HUES48 (cell line): ENCODE data around the gene CFB.
A peak's percentile ranks its signal among the peaks of the same experiment; 100 is the strongest.

Experiments used
- H3K27ac ChIP-seq: one replicate; pipeline ENCODE4 v1.7.0; 2013; ENCODE audit warnings: low read depth, low read length, inconsistent platforms
- H3K27me3 ChIP-seq: 2 replicates; pipeline ENCODE4 v1.6.1; 2013; ENCODE audit warnings: mild to moderate bottlenecking, low read length; ENCODE audit not compliant: control insufficient read depth, insufficient read depth
- H3K36me3 ChIP-seq: 2 replicates; pipeline ENCODE4 v1.6.1; 2013; ENCODE audit warnings: low read length; ENCODE audit not compliant: control insufficient read depth, insufficient read depth
- H3K4me1 ChIP-seq: 2 replicates; pipeline ENCODE4 v1.6.1; 2013; ENCODE audit warnings: mild to moderate bottlenecking, low read length; ENCODE audit not compliant: control insufficient read depth, insufficient read depth
- H3K4me3 ChIP-seq: 2 replicates; pipeline ENCODE4 v1.5.1; 2013; ENCODE audit warnings: mild to moderate bottlenecking, low read depth, low read length
- H3K9ac ChIP-seq: 2 replicates; pipeline ENCODE4 v1.6.1; 2013; ENCODE audit warnings: mild to moderate bottlenecking, low read depth, low read length, moderate library complexity
- H3K9me3 ChIP-seq: 2 replicates; pipeline ENCODE4 v1.6.1; 2013; ENCODE audit warnings: low read length; ENCODE audit not compliant: control insufficient read depth, insufficient read depth

The CFB gene

GRCh38 chr6:31945507-31946369 lies at the start of gene CFB:
Gene CFB (plus strand): TSS chr6:31946095. CDS start chr6:31946222, 127 bp downstream.
- no peak within 1 kb of the TSS for H3K27ac ChIP-seq
- H3K9me3 ChIP-seq: no peaks in the 10 kb centered on the region
- H3K4me3 ChIP-seq: no peak within 1 kb of the TSS
- H3K27me3 ChIP-seq: peaks cover 4% of the 10 kb centered on the region; the same call in 1 of the 2 replicates
- H3K4me1 ChIP-seq: no peaks in the 10 kb centered on the region
- H3K36me3 ChIP-seq: peaks cover under 1% of the 10 kb centered on the region; the same call in 1 of the 2 replicates
- no peak within 1 kb of the TSS for H3K9ac ChIP-seq

- Histone ChIP-seq H3K36me3 (peaks cover 55% of the 10 kb centered on the region), H3K9ac (peak overlapping the region; percentile 30; the same call in 1 of the 2 replicates), H3K27ac (peak overlapping the region; percentile 18), H3K4me3 (peak overlapping the region; percentile 77), H3K9me3 (no peaks in the 10 kb centered on the region), H3K4me1 (peaks cover 10% of the 10 kb centered on the region; the same call in 1 of the 2 replicates), H3K27me3 (no peaks in the 10 kb centered on the region)
Measured at GRCh38 chr6:31896493-31896855, 49.4 kb upstream of the CFB start.

- no peaks in the 10 kb centered on the region for H3K27me3 ChIP-seq
- peaks cover 49% of the 10 kb centered on the region for H3K36me3 ChIP-seq
- H3K4me3 ChIP-seq: peak overlapping the region; percentile 77
- H3K4me1 ChIP-seq: peaks cover 10% of the 10 kb centered on the region; the same call in 1 of the 2 replicates
- H3K9me3 ChIP-seq: no peaks in the 10 kb centered on the region
- peak overlapping the region; percentile 68; the same call in 1 of the 2 replicates for H3K9ac ChIP-seq
- H3K27ac ChIP-seq: peak overlapping the region; percentile 81
Measured at GRCh38 chr6:31896856-31897611, 48.9 kb upstream of the CFB start.

GRCh38 chr6:31897612-31898382 lies 48.1 kb upstream of the CFB start, which contains the start of gene EHMT2:
Gene EHMT2 (minus strand): TSS chr6:31897698. CDS start chr6:31897677, 21 bp downstream.
- Histone ChIP-seq H3K4me1 (peaks cover 10% of the 10 kb centered on the region; the same call in 1 of the 2 replicates), H3K9ac (peak within 1 kb of the TSS; percentile 68), H3K27ac (peak within 1 kb of the TSS; percentile 81), H3K9me3 (no peaks in the 10 kb centered on the region), H3K36me3 (peaks cover 41% of the 10 kb centered on the region), H3K27me3 (no peaks in the 10 kb centered on the region), H3K4me3 (peak within 1 kb of the TSS; percentile 77)

GRCh38 chr6:31898383-31899011 lies 47.4 kb upstream of the CFB start:
- Histone ChIP-seq H3K4me1 (peaks cover 10% of the 10 kb centered on the region; the same call in 1 of the 2 replicates), H3K36me3 (peaks cover 34% of the 10 kb centered on the region), H3K4me3 (peak overlapping the region; percentile 77), H3K9ac (peak overlapping the region; percentile 48; the same call in 1 of the 2 replicates), H3K9me3 (no peaks in the 10 kb centered on the region), H3K27ac (peak overlapping the region; percentile 47), H3K27me3 (no peaks in the 10 kb centered on the region)

DNA sequence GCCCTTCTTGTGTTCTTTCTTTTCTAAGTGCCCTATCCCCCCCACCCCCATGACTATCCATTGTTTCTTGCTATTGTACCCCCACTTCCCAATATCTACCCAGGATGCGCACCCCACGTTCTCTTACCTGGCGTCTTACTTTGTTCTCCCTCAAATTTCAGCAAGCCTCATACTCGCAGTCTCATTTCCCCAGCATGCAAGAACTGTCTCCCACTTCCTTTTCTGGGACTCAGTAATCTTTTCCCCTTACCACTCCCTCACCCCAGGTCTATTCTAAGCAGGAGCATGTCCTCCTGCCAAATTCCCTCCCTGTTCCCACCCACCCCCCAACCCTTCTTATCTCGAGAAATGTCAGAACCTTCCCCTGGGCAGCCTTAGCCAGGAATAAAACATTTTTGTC lies 46.7 kb upstream of the CFB start:
- H3K27me3 ChIP-seq: no peaks in the 10 kb centered on the region
- no peak overlapping the region for H3K9ac ChIP-seq
- peaks cover 10% of the 10 kb centered on the region; the same call in 1 of the 2 replicates for H3K4me1 ChIP-seq
- H3K4me3 ChIP-seq: no peak overlapping the region
- H3K27ac ChIP-seq: no peak overlapping the region
- no peaks in the 10 kb centered on the region for H3K9me3 ChIP-seq
- H3K36me3 ChIP-seq: peaks cover 27% of the 10 kb centered on the region

DNA sequence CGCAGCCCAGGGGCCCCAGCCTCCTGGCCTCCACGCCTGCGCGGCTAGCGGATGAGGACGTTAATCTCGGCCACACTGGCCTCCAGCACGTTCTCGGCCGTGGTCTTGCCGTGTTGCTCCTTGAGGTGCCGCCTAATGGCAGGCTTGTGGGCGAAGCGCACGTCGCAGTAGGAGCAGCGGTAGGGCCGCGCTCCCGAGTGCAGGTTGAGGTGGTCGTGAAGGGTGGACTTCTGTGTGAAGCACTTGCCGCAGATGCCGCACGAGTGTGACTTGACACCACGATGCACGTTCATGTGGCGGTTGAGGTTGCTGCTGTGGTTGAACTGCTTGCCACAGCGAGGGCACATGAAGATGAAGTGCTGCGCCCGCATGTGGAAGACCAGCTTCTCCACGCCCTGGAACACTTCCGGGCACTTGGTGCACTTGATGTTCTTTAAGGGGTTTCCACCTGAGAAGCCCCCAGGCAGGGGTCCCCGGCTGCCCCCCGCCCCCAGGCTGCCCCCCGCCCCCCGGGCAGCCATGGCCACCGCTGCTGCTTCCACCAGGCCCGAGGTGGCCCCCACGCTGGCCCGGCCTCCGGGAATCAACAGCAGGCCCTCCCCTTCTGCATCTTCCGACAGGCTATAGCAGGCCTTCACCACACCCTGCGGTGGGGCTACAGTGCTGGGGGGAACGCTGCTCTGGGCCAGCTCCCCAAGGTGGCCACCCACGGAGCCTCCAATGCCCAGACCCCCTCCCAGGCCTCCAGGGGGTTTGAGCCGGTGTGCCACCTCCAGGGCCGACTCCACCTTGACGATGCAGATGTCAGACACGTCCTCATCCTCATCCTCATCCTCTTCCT lies 45.8 kb upstream of the CFB start:
- Histone ChIP-seq H3K9ac (no peak overlapping the region), H3K27ac (no peak overlapping the region), H3K36me3 (peaks cover 19% of the 10 kb centered on the region), H3K27me3 (no peaks in the 10 kb centered on the region), H3K9me3 (no peaks in the 10 kb centered on the region), H3K4me1 (peaks cover 10% of the 10 kb centered on the region; the same call in 1 of the 2 replicates), H3K4me3 (no peak overlapping the region)

DNA sequence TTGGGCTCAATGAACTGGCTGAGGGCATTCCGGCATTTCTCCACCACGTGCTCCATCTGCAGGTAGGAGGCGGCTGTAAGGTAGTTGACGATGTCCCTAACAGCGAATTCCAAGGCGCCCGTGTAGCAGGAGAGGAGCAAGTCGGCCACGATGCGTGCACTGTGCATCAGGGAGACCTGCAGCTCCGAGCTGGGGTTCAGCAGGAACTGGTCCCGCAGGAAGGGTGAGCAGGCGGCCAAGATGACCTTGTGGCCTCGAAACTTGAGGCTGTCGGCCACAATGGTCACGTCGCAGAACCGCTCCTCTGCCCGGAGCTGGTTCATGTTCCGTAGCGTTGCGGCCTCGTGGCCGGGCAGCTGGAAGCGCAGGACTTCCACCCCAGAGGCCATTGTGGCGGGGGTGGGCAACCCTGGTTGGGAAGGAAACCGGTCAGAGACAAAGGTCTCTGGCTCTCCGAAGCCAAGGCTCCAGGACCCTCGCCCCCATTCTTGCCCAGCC lies 44.9 kb upstream of the CFB start:
- no peaks in the 10 kb centered on the region for H3K9me3 ChIP-seq
- peaks cover 10% of the 10 kb centered on the region for H3K36me3 ChIP-seq
- peak overlapping the region; percentile 32; the same call in 1 of the 2 replicates for H3K9ac ChIP-seq
- H3K27me3 ChIP-seq: no peaks in the 10 kb centered on the region
- peak overlapping the region; percentile 77 for H3K27ac ChIP-seq
- peak overlapping the region; percentile 66 for H3K4me3 ChIP-seq
- H3K4me1 ChIP-seq: peaks cover 12% of the 10 kb centered on the region; the same call in 1 of the 2 replicates

GRCh38 chr6:31901415-31901952 lies 44.4 kb upstream of the CFB start:
- Histone ChIP-seq H3K27me3 (no peaks in the 10 kb centered on the region), H3K9me3 (no peaks in the 10 kb centered on the region), H3K4me1 (peaks cover 17% of the 10 kb centered on the region), H3K4me3 (peak overlapping the region; percentile 66), H3K9ac (peak overlapping the region; percentile 32; the same call in 1 of the 2 replicates), H3K27ac (peak overlapping the region; percentile 77), H3K36me3 (peaks cover 5% of the 10 kb centered on the region)
